ENCODE data around the gene CRNN.

- TF ChIP-seq REST (IDR thresholded peaks at IDR 0.05; ENCODE audit: low read depth), result no peak
- TF ChIP-seq RAD21 (IDR thresholded peaks at IDR 0.05; ENCODE audit: low read depth), result no peak
- TF ChIP-seq EGR1 (IDR thresholded peaks at IDR 0.05), result no peak
- TF ChIP-seq TCF12 (IDR thresholded peaks at IDR 0.05; ENCODE audit: low read depth), result no peak
- TF ChIP-seq CREB1 (IDR thresholded peaks at IDR 0.05; ENCODE audit: low read depth), result no peak
- TF ChIP-seq EP300 (IDR thresholded peaks at IDR 0.05; ENCODE audit: borderline replicate concordance), result no peak
- no peak for TF ChIP-seq CEBPB (IDR thresholded peaks at IDR 0.05)
Measured at GRCh38 chr1:152449661-152450060, 35.6 kb upstream of the CRNN start.

All from Ishikawa (cell line).